ENCODE measurements around the gene PAX5. TPM values are rescaled to one million over a fixed set of nuclear protein-coding genes. Genes with fewer than 3 reads are reported as not detected.

Gene PAX5
- total RNA-seq, 1 experiment from 2014 or later, result 0.39 TPM

DNA sequence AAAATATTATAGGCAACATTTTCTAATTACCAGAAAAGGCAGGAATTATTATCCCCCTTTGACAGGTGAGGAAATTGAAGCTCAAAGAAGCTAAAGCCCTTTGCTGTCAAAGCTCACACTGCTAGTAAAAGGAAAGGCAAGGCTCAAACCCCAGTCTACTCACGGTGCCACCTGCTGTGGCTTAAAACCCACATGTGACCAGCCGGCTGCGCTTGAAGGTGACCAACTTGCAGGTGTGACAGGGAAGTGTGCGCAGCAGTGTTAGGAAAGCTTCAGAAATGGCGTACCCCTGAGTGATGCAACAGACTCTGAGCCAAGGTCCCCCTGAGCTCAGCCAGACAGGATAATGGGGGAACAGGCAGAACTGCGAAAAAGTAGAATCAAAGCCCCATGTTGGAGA is 45.2 kb downstream of the PAX5 start:
- no peak overlapping the region for H4K91ac ChIP-seq (ENCODE audit: insufficient read length, low read depth, low read length)
- H3K27me3 ChIP-seq (ENCODE audit: insufficient read depth, low read length), result peaks cover 50% of the 10 kb centered on the region
- no peak for DNase-seq
- no peak overlapping the region for H4K8ac ChIP-seq (replicated peaks; ENCODE audit: insufficient read length, low read depth, low read length)
- Mint-ChIP-seq H3K4me3 (no peak overlapping the region), H3K4me1 (peaks cover 34 to 37% of the 10 kb centered on the region in 2 experiments), H3K9me3 (peaks cover 3 to 4% of the 10 kb centered on the region in 2 experiments; a peak in 2 of 5 replicates), H3K27ac (no peak overlapping the region), H3K27me3 (ENCODE audit: low read depth) (peaks cover 89% of the 10 kb centered on the region), H3K36me3 (ENCODE audit: insufficient read depth in 1 of 3, low read depth in 3 of 3) (no peaks in the 10 kb centered on the region; a peak in 1 of 7 replicates)
- H3K18ac ChIP-seq (ENCODE audit: insufficient read length, low read depth, low read length), result no peak overlapping the region
- no CpG with 5 or more reads among the region's 6 CpGs for WGBS (ENCODE audit: extremely low coverage, insufficient read length, low lambda C conversion rate)
- H2AFZ ChIP-seq (ENCODE audit: low read length), result no peak overlapping the region
- TF ChIP-seq, protein P1, sequence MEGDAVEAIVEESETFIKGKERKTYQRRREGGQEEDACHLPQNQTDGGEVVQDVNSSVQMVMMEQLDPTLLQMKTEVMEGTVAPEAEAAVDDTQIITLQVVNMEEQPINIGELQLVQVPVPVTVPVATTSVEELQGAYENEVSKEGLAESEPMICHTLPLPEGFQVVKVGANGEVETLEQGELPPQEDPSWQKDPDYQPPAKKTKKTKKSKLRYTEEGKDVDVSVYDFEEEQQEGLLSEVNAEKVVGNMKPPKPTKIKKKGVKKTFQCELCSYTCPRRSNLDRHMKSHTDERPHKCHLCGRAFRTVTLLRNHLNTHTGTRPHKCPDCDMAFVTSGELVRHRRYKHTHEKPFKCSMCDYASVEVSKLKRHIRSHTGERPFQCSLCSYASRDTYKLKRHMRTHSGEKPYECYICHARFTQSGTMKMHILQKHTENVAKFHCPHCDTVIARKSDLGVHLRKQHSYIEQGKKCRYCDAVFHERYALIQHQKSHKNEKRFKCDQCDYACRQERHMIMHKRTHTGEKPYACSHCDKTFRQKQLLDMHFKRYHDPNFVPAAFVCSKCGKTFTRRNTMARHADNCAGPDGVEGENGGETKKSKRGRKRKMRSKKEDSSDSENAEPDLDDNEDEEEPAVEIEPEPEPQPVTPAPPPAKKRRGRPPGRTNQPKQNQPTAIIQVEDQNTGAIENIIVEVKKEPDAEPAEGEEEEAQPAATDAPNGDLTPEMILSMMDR (conservative IDR thresholded peaks at IDR 0.05), result no peak
- no peak overlapping the region for H3K9ac ChIP-seq (ENCODE audit: extremely low read depth, insufficient read length, low read length)
- H3K56ac ChIP-seq (ENCODE audit: insufficient read length, low read depth, low read length), result no peak overlapping the region
- H4K20me1 ChIP-seq (ENCODE audit: control insufficient read depth, insufficient read depth, insufficient read length), result no peaks in the 10 kb centered on the region
- no peak overlapping the region for H2BK20ac ChIP-seq (ENCODE audit: low read depth, low read length, poor library complexity, severe bottlenecking)
- H2BK12ac ChIP-seq (ENCODE audit: insufficient read length, low read depth, low read length), result no peak overlapping the region
- H3K23ac ChIP-seq (ENCODE audit: insufficient read length, low read depth, low read length), result no peak overlapping the region
- no peak overlapping the region for H3K4ac ChIP-seq (ENCODE audit: low read depth, low read length)
- no peak overlapping the region for H2BK15ac ChIP-seq (ENCODE audit: low read depth, low read length)
- no peaks in the 10 kb centered on the region; the same call in 1 of the 2 replicates for H3K4me1 ChIP-seq (ENCODE audit: insufficient read depth, low read length)
- H3K79me2 ChIP-seq (ENCODE audit: insufficient read depth, low read length), result no peaks in the 10 kb centered on the region
- no peak overlapping the region for H2BK120ac ChIP-seq (ENCODE audit: low read depth, low read length, poor library complexity, severe bottlenecking)
- H3K27ac ChIP-seq (ENCODE audit: insufficient read length, low read depth, low read length), result no peak overlapping the region
- peaks cover 7% of the 10 kb centered on the region for H3K23me2 ChIP-seq (ENCODE audit: insufficient read length, low read depth, low read length, poor library complexity, severe bottlenecking)
- no peak overlapping the region for H3K14ac ChIP-seq (ENCODE audit: insufficient read depth, low read length)
- no peaks in the 10 kb centered on the region for H3K79me1 ChIP-seq (ENCODE audit: insufficient read depth, low read depth, low read length, poor library complexity, severe bottlenecking)
- H3T11ph ChIP-seq (ENCODE audit: low read length), result no peak overlapping the region
- no peak overlapping the region for H2BK5ac ChIP-seq (ENCODE audit: insufficient read length, low read length)
- no peaks in the 10 kb centered on the region for H3K9me3 ChIP-seq (ENCODE audit: control insufficient read depth, low read depth, low read length)
- H2AK5ac ChIP-seq (ENCODE audit: insufficient read length, low read length), result no peak overlapping the region
- no peak overlapping the region for H3K4me2 ChIP-seq (ENCODE audit: insufficient read depth, insufficient read length, low read length)
- no peak overlapping the region for H4K5ac ChIP-seq (ENCODE audit: insufficient read length, low read depth, low read length)
